GM21526 (cell line): ENCODE data around the gene LDLRAD4.
"Not testable (repeated sequence)": the region's sequence is repeated elsewhere in the genome, so short reads cannot be mapped to it uniquely, and the experiment has no call there.

Experiments
- ATAC-seq: cut with Tn5 transposase; IDR thresholded peaks from one replicate; pipeline ENCODE4 v1.9.1; 2021; ENCODE audit warnings: moderate library complexity; ENCODE audit not compliant: unreplicated experiment, low FRiP score

The LDLRAD4 gene

GRCh38 chr18:13661779-13662256, 443.3 kb downstream of the LDLRAD4 start:
- no peak for ATAC-seq

GRCh38 chr18:13672657-13673056, 454.1 kb downstream of the LDLRAD4 start:
- no peak for ATAC-seq

GRCh38 chr18:13676471-13676870, 457.9 kb downstream of the LDLRAD4 start:
- ATAC-seq, result no peak

GRCh38 chr18:13677350-13677749, 458.8 kb downstream of the LDLRAD4 start:
- ATAC-seq, result not testable (repeated sequence)

GRCh38 chr18:13680612-13681011, 462.1 kb downstream of the LDLRAD4 start:
- ATAC-seq, result no peak

- no peak for ATAC-seq
Observed at GRCh38 chr18:13681701-13682100, 463.1 kb downstream of the LDLRAD4 start.

- ATAC-seq, result no peak
Observed at GRCh38 chr18:13684546-13684945, 466.0 kb downstream of the LDLRAD4 start.

GRCh38 chr18:13688191-13689136, 469.9 kb downstream of the LDLRAD4 start:
- no peak for ATAC-seq

GRCh38 chr18:13690060-13690459, 471.5 kb downstream of the LDLRAD4 start:
- not testable (repeated sequence) for ATAC-seq

GRCh38 chr18:13695337-13695736, 476.8 kb downstream of the LDLRAD4 start:
- ATAC-seq, result not testable (repeated sequence)

GRCh38 chr18:13696961-13697360, 478.4 kb downstream of the LDLRAD4 start:
- ATAC-seq, result no peak

GRCh38 chr18:13700153-13700552, 481.6 kb downstream of the LDLRAD4 start:
- no peak for ATAC-seq
